ENCODE results near the gene IGF2BP3.
"Not testable (repeated sequence)": the region's sequence is repeated elsewhere in the genome, so short reads cannot be mapped to it uniquely, and the experiment has no call there.

The IGF2BP3 gene

DNA sequence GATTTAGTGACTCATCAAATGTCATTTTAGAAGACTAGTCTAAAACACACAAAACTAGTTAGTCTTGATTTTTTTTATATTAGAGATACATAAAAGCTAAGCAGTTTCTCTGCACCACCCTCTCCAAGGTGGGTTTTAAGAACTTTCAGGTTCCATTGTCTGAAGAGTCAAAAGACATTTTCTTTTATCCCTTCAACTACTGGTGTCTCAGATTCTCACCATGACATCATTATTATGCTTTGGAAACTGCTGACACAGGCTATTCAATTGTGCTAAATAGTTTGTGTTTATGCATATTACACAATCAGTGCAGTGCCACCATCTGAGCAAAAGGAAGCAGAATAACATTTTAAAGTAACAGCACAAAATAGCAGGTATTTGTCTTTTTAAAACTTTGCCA lies 52.2 kb downstream of the IGF2BP3 start:
- Histone ChIP-seq H3K27me3 (no peaks in the 10 kb centered on the region), H3K4me1 (ENCODE audit: control insufficient read depth in 1 of 2, insufficient read depth in 1 of 2, low read depth in 1 of 2, low read length in 1 of 2) (peaks cover 0 to 13% of the 10 kb centered on the region in 2 experiments), H3K27ac (no peak overlapping the region), H3K36me3 (no peaks in the 10 kb centered on the region), H3K4me3 (ENCODE audit: low read depth in 1 of 2, low read length in 1 of 2) (no peak overlapping the region), H3K9me3 (no peaks in the 10 kb centered on the region)
- TF ChIP-seq, protein P1, sequence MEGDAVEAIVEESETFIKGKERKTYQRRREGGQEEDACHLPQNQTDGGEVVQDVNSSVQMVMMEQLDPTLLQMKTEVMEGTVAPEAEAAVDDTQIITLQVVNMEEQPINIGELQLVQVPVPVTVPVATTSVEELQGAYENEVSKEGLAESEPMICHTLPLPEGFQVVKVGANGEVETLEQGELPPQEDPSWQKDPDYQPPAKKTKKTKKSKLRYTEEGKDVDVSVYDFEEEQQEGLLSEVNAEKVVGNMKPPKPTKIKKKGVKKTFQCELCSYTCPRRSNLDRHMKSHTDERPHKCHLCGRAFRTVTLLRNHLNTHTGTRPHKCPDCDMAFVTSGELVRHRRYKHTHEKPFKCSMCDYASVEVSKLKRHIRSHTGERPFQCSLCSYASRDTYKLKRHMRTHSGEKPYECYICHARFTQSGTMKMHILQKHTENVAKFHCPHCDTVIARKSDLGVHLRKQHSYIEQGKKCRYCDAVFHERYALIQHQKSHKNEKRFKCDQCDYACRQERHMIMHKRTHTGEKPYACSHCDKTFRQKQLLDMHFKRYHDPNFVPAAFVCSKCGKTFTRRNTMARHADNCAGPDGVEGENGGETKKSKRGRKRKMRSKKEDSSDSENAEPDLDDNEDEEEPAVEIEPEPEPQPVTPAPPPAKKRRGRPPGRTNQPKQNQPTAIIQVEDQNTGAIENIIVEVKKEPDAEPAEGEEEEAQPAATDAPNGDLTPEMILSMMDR (IDR thresholded peaks at IDR 0.05): no peak

DNA sequence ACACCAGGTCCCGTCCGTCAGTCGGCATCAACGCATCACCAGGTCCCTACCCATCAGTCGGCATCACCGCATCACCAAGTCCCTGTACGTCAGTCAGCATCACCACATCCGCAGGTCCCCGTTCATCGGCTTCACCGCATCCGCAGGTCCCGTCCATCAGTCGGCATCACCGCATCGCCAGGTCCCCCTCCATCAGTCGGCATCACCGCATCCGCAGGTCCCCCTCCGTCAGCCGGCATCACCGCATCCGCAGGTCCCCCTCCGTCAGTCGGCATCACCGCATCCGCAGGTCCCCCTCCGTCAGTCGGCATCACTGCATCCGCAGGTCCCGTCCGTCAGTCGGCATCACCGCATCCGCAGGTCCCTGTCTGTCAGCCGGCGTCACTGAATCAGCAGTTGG lies 55.1 kb downstream of the IGF2BP3 start:
- TF ChIP-seq, protein P1 (IDR thresholded peaks at IDR 0.05): no peak
- Histone ChIP-seq H3K36me3 (no peaks in the 10 kb centered on the region), H3K27ac (no peak overlapping the region)

DNA sequence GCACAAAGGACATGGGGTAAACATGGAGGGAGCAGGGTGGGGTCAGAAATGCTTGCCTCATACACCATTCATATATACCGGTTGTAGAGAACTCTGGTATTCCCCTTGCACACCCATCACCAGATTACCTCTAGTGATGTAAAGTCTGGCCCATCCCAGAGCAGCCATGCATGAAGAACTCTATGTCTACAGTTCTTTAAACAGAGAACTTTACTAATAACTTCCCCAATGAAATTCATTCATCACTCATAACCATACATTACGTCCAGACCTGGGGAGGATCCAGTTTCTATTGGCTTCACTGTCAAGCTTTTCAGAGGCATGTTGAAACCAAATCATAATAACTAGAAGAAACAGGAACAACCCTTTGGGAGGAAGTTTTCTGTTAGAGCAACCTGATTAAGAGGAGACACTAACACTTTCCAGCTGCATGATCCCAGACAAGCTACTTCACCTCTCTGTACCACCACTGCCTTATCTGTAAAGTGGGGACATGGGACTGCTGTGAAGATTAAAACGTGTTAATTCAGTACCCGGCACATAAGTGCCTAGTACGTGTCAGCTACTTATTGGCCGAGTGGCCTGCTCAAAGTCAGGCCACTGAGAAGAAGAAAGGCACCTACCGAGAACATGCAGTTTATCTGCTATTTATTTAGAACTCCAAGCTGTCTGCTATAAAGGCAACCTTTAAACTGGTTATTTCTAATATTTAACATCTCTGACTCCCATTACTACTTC lies 59.7 kb downstream of the IGF2BP3 start:
- H3K27me3 ChIP-seq: no peaks in the 10 kb centered on the region
- no peak overlapping the region for H3K27ac ChIP-seq
- H3K4me1 ChIP-seq (ENCODE audit: control insufficient read depth in 1 of 2, insufficient read depth in 1 of 2, low read depth in 1 of 2, low read length in 1 of 2): peaks cover 0 to 4% of the 10 kb centered on the region in 2 experiments
- no peaks in the 10 kb centered on the region for H3K9me3 ChIP-seq
- no peaks in the 10 kb centered on the region for H3K36me3 ChIP-seq
- no peak overlapping the region for H3K4me3 ChIP-seq (ENCODE audit: low read depth in 1 of 2, low read length in 1 of 2)
- TF ChIP-seq, protein P1 (IDR thresholded peaks at IDR 0.05): no peak

More for the DNA sequence above, 55.1 kb downstream of the IGF2BP3 start:
- Histone ChIP-seq H3K4me1 (ENCODE audit: control insufficient read depth in 1 of 2, insufficient read depth in 1 of 2, low read depth in 1 of 2, low read length in 1 of 2) (peaks cover 0 to 12% of the 10 kb centered on the region in 2 experiments), H3K4me3 (ENCODE audit: low read depth in 1 of 2, low read length in 1 of 2) (no peak overlapping the region), H3K9me3 (no peaks in the 10 kb centered on the region), H3K27me3 (no peaks in the 10 kb centered on the region)

DNA sequence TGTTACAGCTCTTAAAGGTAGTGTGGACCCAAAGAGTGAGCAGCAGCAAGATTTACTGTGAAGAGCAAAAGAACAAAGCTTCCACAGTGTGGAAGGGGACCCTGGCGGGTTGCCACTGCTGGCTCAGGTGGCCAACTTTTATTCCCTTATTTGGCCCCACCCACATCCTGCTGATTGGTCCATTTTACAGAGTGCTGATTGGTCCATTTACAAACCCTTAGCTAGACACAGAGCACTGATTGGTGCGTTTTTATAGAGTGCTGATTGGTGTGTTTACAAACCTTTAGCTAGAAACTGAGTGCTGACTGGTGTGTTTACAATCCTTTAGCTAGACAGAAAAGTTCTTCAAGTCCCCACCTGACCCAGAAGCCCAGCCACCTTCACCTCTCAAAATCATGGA lies 63.7 kb downstream of the IGF2BP3 start:
- not testable (repeated sequence) for H3K4me1 ChIP-seq (ENCODE audit: control insufficient read depth in 1 of 2, insufficient read depth in 1 of 2, low read depth in 1 of 2, low read length in 1 of 2); H3K36me3 ChIP-seq; H3K27ac ChIP-seq; H3K9me3 ChIP-seq; H3K4me3 ChIP-seq (ENCODE audit: low read depth in 1 of 2, low read length in 1 of 2); H3K27me3 ChIP-seq

DNA sequence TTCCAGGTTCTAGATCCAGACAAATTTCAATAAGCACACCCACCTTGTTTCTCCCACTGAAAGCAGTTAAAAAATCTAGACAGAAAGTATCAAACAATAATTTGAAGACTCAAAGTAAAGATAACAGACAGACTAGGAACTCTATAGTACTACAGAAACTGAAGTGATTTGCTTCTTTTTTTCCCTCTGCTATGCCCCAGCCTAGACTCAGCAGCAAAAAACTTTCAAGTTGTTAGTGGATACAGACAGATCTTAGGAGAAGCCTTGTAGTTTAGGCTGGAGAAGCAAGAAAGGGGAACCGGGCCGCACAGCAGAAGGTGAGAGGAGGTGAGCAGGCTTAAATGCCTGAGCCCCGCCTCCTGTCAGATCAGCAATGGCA lies 65.1 kb downstream of the IGF2BP3 start:
- H3K4me3 ChIP-seq (ENCODE audit: low read depth in 1 of 2, low read length in 1 of 2): no peak overlapping the region
- H3K4me1 ChIP-seq (ENCODE audit: control insufficient read depth in 1 of 2, insufficient read depth in 1 of 2, low read depth in 1 of 2, low read length in 1 of 2): no peaks in the 10 kb centered on the region
- no peaks in the 10 kb centered on the region for H3K27me3 ChIP-seq
- TF ChIP-seq, protein P1 (IDR thresholded peaks at IDR 0.05): no peak
- H3K27ac ChIP-seq: no peak overlapping the region
- H3K36me3 ChIP-seq: no peaks in the 10 kb centered on the region
- no peaks in the 10 kb centered on the region for H3K9me3 ChIP-seq

DNA sequence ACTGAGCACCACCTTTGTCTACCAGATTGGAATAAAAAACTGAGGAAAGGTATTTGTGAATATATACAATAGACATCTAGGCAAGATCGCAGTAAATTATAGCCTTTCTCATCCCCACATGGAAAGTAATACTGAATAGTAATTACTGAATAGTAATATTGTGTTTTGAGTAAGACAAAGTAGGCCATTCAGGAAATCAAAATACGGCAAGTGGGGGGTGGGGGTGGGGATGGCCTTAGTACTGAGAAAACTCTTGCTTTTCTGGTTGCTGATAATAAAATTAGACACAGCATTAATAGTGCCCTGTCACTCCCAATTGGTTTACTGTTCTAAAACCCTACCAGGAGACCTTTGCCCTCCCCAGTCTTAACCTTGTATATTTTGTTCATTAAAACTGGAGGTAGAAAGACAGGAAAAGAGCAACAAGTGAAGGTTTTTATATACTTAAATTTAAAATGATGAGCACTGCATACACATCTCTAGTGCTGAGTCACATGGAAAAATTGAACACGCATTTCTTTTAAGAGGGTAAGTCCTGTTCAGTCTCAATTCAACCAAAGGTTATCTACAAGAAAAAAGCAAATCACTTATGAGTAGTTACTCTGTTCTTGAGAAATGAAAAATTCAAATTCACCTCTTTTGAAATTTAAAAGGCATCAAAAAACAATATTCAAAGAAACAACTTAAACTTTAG lies 65.6 kb downstream of the IGF2BP3 start:
- no peak overlapping the region for H3K4me3 ChIP-seq (ENCODE audit: low read depth in 1 of 2, low read length in 1 of 2)
- TF ChIP-seq, protein P1 (IDR thresholded peaks at IDR 0.05): no peak
- H3K9me3 ChIP-seq: no peaks in the 10 kb centered on the region
- no peak overlapping the region for H3K27ac ChIP-seq
- no peaks in the 10 kb centered on the region for H3K36me3 ChIP-seq
- no peaks in the 10 kb centered on the region for H3K4me1 ChIP-seq (ENCODE audit: control insufficient read depth in 1 of 2, insufficient read depth in 1 of 2, low read depth in 1 of 2, low read length in 1 of 2)
- H3K27me3 ChIP-seq: no peaks in the 10 kb centered on the region

Data from neutrophil (primary cell).